WTC11 (cell line): Measurements from ENCODE around the gene COL3A1. TPM values are rescaled to one million over a fixed set of nuclear protein-coding genes. Genes with fewer than 3 reads are reported as not detected.

Experiments used
- ATAC-seq: fragments of 200-7000 bp; cut with Tn5 transposase; 2 replicates; pipeline ENCODE4 v1.10.0; 2021; ENCODE audit warnings: mild to moderate bottlenecking, moderate library complexity
- CTCF ChIA-PET: fragments of 300-600 bp; sonication (Branson Sonifier 250); formaldehyde crosslinking; loops from one replicate; lab custom pipeline; 2021; ENCODE audit warnings: antibody characterized with exemption; lab: Charles Lee
- POLR2A ChIA-PET: fragments of 350-600 bp; sonication (Branson Sonifier 250); formaldehyde crosslinking; loops from one replicate; lab custom pipeline; 2021; ENCODE audit warnings: antibody characterized with exemption; lab: Charles Lee
- DNase-seq: peaks from one replicate; pipeline ENCODE4 v3.0.0; 2021; ENCODE audit warnings: low spot score
- H3K27ac Mint-ChIP-seq: 2 replicates; pipeline ENCODE4 v1.8.0; 2021; ENCODE audit warnings: mixed read lengths
- H3K27me3 Mint-ChIP-seq: 2 replicates; pipeline ENCODE4 v1.8.0; 2021; ENCODE audit warnings: low read depth, mild to moderate bottlenecking, moderate library complexity, mixed read lengths
- H3K36me3 Mint-ChIP-seq: 2 replicates; pipeline ENCODE4 v1.8.0; 2021; ENCODE audit warnings: mixed read lengths
- H3K4me1 Mint-ChIP-seq: 2 replicates; pipeline ENCODE4 v1.8.0; 2022; ENCODE audit warnings: mixed read lengths
- H3K4me3 Mint-ChIP-seq: 2 replicates; pipeline ENCODE4 v1.8.0; 2021; ENCODE audit warnings: mild to moderate bottlenecking, moderate library complexity, mixed read lengths
- H3K9me3 Mint-ChIP-seq: 2 replicates; pipeline ENCODE4 v1.8.0; 2021; ENCODE audit warnings: mixed read lengths
- ELF4 ChIP-seq: sonication (generic); formaldehyde crosslinking; IDR thresholded peaks from 2 replicates; pipeline ENCODE4 v1.8.1; 2022; ENCODE audit warnings: low read depth, mild to moderate bottlenecking, moderate library complexity, missing genetic modification reagents
- ERG ChIP-seq: fragments of 250-450 bp; sonication (Bioruptor Pico); IDR thresholded peaks from 2 replicates; pipeline ENCODE4 v1.8.0; 2021; ENCODE audit warnings: mild to moderate bottlenecking
- HMGA2 ChIP-seq: fragments of 250-450 bp; sonication (Bioruptor Pico); IDR thresholded peaks from 2 replicates; pipeline ENCODE4 v1.4.0; 2021; ENCODE audit warnings: mild to moderate bottlenecking, moderate library complexity
- HMGXB4 ChIP-seq: sonication (generic); formaldehyde crosslinking; IDR thresholded peaks from 2 replicates; pipeline ENCODE4 v1.8.1; 2023; ENCODE audit warnings: mild to moderate bottlenecking, moderate library complexity, missing genetic modification reagents
- PREB ChIP-seq: sonication (generic); formaldehyde crosslinking; IDR thresholded peaks from 2 replicates; pipeline ENCODE4 v1.8.1; 2022; ENCODE audit warnings: mild to moderate bottlenecking, missing genetic modification reagents, moderate library complexity, borderline replicate concordance
- SOX15 ChIP-seq: fragments of 250-450 bp; sonication (Bioruptor Pico); IDR thresholded peaks from 2 replicates; pipeline ENCODE4 v1.9.0; 2021; ENCODE audit warnings: mild to moderate bottlenecking
- STAT6 ChIP-seq: sonication (generic); formaldehyde crosslinking; conservative IDR thresholded peaks from 2 replicates; pipeline ENCODE4 v1.8.1; 2023; ENCODE audit warnings: mild to moderate bottlenecking, low read depth, missing genetic modification reagents, moderate library complexity
- TCF7 ChIP-seq: sonication (generic); formaldehyde crosslinking; IDR thresholded peaks from 2 replicates; pipeline ENCODE4 v1.8.0; 2022; ENCODE audit warnings: mild to moderate bottlenecking, low read depth, missing genetic modification reagents, moderate library complexity
- ZBTB21 ChIP-seq: sonication (generic); formaldehyde crosslinking; IDR thresholded peaks from 2 replicates; pipeline ENCODE4 v1.8.1; 2023; ENCODE audit warnings: mild to moderate bottlenecking, missing genetic modification reagents, borderline replicate concordance
- ZNF121 ChIP-seq: sonication (generic); formaldehyde crosslinking; IDR thresholded peaks from 2 replicates; pipeline ENCODE4 v1.8.0; 2023; ENCODE audit warnings: missing genetic modification reagents
- ZNF281 ChIP-seq: sonication (generic); formaldehyde crosslinking; IDR thresholded peaks from 2 replicates; pipeline ENCODE4 v1.8.0; 2023; ENCODE audit warnings: mild to moderate bottlenecking, missing genetic modification reagents
- ZNF512 ChIP-seq: sonication (generic); formaldehyde crosslinking; IDR thresholded peaks from 2 replicates; pipeline ENCODE4 v1.8.1; 2022; ENCODE audit warnings: missing genetic modification reagents, borderline replicate concordance
- ZNF671 ChIP-seq: fragments of 250-450 bp; sonication (Bioruptor Pico); IDR thresholded peaks from 2 replicates; pipeline ENCODE4 v1.8.0; 2021; ENCODE audit warnings: mild to moderate bottlenecking
- total RNA-seq: library from RNA; stranded (reverse); gene quantifications from 3 replicates; pipeline ENCODE4 v1.2.3, GENCODE V29; 2021
- TF ChIP-seq, protein P1 (sequence below): fragments of 250-450 bp; sonication (Bioruptor Pico); IDR thresholded peaks from 2 replicates; pipeline ENCODE4 v1.9.0; 2021; ENCODE audit warnings: moderate library complexity, mild to moderate bottlenecking, inconsistent platforms, borderline replicate concordance
- TF ChIP-seq, protein P2 (sequence below): fragments of 250-450 bp; sonication (Bioruptor Pico); IDR thresholded peaks from 2 replicates; pipeline ENCODE4 v2.1.2; 2022; ENCODE audit warnings: mild to moderate bottlenecking, moderate library complexity
- TF ChIP-seq, protein P3 (sequence below): fragments of 250-450 bp; sonication (Bioruptor Pico); IDR thresholded peaks from 2 replicates; pipeline ENCODE4 v1.9.0; 2021; ENCODE audit warnings: mild to moderate bottlenecking, borderline replicate concordance

The COL3A1 gene
- total RNA-seq, 1 experiment from 2014 or later: 0.61 TPM

GRCh38 chr2:189012351-189012750 is 38.2 kb downstream of the COL3A1 start:
- Mint-ChIP-seq H3K27me3 (no peaks in the 10 kb centered on the region), H3K36me3 (no peaks in the 10 kb centered on the region), H3K9me3 (no peaks in the 10 kb centered on the region), H3K27ac (no peak overlapping the region), H3K4me1 (peaks cover 14% of the 10 kb centered on the region), H3K4me3 (no peak overlapping the region)
- TF ChIP-seq TCF7: no peak
- TF ChIP-seq, protein P1, sequence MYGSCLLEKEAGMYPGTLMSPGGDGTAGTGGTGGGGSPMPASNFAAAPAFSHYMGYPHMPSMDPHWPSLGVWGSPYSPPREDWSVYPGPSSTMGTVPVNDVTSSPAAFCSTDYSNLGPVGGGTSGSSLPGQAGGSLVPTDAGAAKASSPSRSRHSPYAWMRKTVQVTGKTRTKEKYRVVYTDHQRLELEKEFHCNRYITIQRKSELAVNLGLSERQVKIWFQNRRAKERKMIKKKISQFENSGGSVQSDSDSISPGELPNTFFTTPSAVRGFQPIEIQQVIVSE (CRISPR knock-in tag): 0 out of 2 replicates have a peak, but pooled peaks have one; percentile 70
- TF ChIP-seq ELF4: no peak
- no peak for TF ChIP-seq ZNF512 (CRISPR knock-in tag)
- CTCF ChIA-PET: no interaction called here
- no peak for ATAC-seq
- no peak for DNase-seq
- POLR2A ChIA-PET: no interaction called here

DNA sequence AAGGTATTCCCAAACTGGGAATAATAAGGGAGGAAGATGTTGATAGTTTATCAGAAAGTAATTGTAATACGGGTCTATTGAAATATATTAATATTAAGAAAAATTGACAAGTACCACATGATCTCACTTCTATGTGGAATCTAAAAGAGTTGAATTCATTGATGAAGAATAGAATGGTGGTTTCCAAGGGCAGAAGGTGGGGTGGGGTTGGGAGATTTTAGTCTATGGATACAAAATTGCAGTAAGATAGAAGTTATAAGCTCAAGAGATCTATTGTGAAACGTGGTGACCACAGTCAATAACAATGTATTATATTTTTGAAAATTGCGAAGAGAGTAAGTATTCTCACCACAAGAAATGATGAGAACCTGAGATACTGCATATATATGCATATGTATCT is 38.9 kb downstream of the COL3A1 start:
- Mint-ChIP-seq H3K36me3 (no peaks in the 10 kb centered on the region), H3K27ac (no peak overlapping the region), H3K4me1 (peaks cover 14% of the 10 kb centered on the region), H3K9me3 (no peaks in the 10 kb centered on the region), H3K4me3 (no peak overlapping the region), H3K27me3 (no peaks in the 10 kb centered on the region)
- CTCF ChIA-PET: no interaction called here
- ATAC-seq (no peak), DNase-seq (no peak)
- POLR2A ChIA-PET: no interaction called here
- TF ChIP-seq ZNF281 (CRISPR knock-in tag) (no peak), HMGXB4 (no peak), ERG (no peak), SOX15 (no peak), ZBTB21 (CRISPR knock-in tag) (no peak), PREB (no peak), STAT6 (CRISPR knock-in tag) (no peak), HMGA2 (CRISPR knock-in tag) (no peak), ZNF671 (CRISPR knock-in tag) (no peak), ZNF121 (CRISPR knock-in tag) (no peak)
- TF ChIP-seq, protein P2, sequence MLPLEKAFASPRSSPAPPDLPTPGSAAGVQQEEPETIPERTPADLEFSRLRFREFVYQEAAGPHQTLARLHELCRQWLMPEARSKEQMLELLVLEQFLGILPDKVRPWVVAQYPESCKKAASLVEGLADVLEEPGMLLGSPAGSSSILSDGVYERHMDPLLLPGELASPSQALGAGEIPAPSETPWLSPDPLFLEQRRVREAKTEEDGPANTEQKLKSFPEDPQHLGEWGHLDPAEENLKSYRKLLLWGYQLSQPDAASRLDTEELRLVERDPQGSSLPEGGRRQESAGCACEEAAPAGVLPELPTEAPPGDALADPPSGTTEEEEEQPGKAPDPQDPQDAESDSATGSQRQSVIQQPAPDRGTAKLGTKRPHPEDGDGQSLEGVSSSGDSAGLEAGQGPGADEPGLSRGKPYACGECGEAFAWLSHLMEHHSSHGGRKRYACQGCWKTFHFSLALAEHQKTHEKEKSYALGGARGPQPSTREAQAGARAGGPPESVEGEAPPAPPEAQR (CRISPR knock-in tag): no peak
- TF ChIP-seq, protein P3, sequence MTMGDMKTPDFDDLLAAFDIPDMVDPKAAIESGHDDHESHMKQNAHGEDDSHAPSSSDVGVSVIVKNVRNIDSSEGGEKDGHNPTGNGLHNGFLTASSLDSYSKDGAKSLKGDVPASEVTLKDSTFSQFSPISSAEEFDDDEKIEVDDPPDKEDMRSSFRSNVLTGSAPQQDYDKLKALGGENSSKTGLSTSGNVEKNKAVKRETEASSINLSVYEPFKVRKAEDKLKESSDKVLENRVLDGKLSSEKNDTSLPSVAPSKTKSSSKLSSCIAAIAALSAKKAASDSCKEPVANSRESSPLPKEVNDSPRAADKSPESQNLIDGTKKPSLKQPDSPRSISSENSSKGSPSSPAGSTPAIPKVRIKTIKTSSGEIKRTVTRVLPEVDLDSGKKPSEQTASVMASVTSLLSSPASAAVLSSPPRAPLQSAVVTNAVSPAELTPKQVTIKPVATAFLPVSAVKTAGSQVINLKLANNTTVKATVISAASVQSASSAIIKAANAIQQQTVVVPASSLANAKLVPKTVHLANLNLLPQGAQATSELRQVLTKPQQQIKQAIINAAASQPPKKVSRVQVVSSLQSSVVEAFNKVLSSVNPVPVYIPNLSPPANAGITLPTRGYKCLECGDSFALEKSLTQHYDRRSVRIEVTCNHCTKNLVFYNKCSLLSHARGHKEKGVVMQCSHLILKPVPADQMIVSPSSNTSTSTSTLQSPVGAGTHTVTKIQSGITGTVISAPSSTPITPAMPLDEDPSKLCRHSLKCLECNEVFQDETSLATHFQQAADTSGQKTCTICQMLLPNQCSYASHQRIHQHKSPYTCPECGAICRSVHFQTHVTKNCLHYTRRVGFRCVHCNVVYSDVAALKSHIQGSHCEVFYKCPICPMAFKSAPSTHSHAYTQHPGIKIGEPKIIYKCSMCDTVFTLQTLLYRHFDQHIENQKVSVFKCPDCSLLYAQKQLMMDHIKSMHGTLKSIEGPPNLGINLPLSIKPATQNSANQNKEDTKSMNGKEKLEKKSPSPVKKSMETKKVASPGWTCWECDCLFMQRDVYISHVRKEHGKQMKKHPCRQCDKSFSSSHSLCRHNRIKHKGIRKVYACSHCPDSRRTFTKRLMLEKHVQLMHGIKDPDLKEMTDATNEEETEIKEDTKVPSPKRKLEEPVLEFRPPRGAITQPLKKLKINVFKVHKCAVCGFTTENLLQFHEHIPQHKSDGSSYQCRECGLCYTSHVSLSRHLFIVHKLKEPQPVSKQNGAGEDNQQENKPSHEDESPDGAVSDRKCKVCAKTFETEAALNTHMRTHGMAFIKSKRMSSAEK: no peak
